Esophagus muscularis mucosa (tissue), 3 donors: Measurements from ENCODE around the gene GABRG2.

Experiments
- CTCF ChIP-seq, 3 experiments: fragments of 200-600 bp in 2 of 3; fragments of 450-650 bp in 1 of 3; sonication (generic) in 2 of 3; IDR thresholded peaks; one replicate each; pipeline ENCODE4 v1.5.1; 2017 to 2019; ENCODE audit warnings: antibody characterized with exemption in 3 of 3, mild to moderate bottlenecking in 2 of 3, moderate library complexity in 1 of 3
- POLR2A ChIP-seq: fragments of 450-650 bp; IDR thresholded peaks from one replicate; pipeline ENCODE4 v1.6.1; 2017; ENCODE audit warnings: antibody characterized with exemption, moderate library complexity, mild to moderate bottlenecking, low read depth
- POLR2AphosphoS5 ChIP-seq, 2 donors: sonication (generic); formaldehyde crosslinking; IDR thresholded peaks; one replicate each; pipeline ENCODE4 v1.6.1; 2017; ENCODE audit warnings: antibody characterized with exemption in 2 of 2

DNA sequence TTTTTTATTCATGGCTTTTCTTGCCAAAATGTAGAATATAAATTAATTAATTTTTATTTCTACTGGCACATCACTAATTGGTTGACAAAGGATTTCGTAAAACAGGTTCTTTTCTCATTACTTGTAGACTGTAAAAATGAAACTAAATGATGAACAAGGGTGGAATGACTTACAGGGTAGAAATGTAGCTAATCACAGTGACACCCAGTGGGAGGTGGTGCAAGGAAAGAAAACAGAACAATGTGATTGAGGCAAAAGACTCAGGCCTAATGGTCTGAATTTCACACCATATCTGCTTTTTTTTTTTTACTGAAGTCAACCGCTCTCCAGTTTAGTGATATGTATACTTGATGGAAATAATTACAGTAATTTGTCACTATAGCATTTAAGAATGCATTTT is 28.9 kb downstream of the GABRG2 start:
- TF ChIP-seq POLR2AphosphoS5 (IDR thresholded peaks at IDR 0.05) (no peak), CTCF (IDR thresholded peaks at IDR 0.05) (no peak), POLR2A (no peak)
